Dermis microvascular lymphatic vessel endothelial cell (primary cell): ENCODE data around the gene MC2R. TPM values are rescaled to one million over a fixed set of nuclear protein-coding genes. Genes with fewer than 3 reads are reported as not detected.
A peak's percentile ranks its signal among the peaks of the same experiment; 100 is the strongest.

ENCODE experiments used
- DNase-seq, 2 donors: peaks; one replicate each; pipeline versions ENCODE4 v3.0.0 to v3.0.0-alpha.2; 2010; ENCODE audit warnings: low read depth in 2 of 2
- total RNA-seq: library from RNA; depleted of rRNA; stranded (reverse); fragments of >200 nt; gene quantifications from 2 replicates; pipeline ENCODE4 v1.2.1, GENCODE V29; 2014

Gene MC2R
- total RNA-seq = not detected in 2 replicates

GRCh38 chr18:13915391-13915790 lies at the start of gene MC2R:
TSS of gene MC2R (minus strand) at chr18:13915536. CDS start at chr18:13885518, 30,018 bp downstream.
- no peak for DNase-seq

GRCh38 chr18:13945811-13946210 lies 30.5 kb upstream of the MC2R start:
- no peak for DNase-seq

GRCh38 chr18:13943338-13943737 lies 28.0 kb upstream of the MC2R start:
- no peak for DNase-seq

GRCh38 chr18:13940326-13940725 lies 25.0 kb upstream of the MC2R start:
- no peak for DNase-seq

- DNase-seq = no peak
Measured at GRCh38 chr18:13934676-13935075, 19.3 kb upstream of the MC2R start.

GRCh38 chr18:13934058-13934457 lies 18.7 kb upstream of the MC2R start:
- no peak for DNase-seq

- no peak for DNase-seq
Measured at GRCh38 chr18:13932285-13933025, 17.1 kb upstream of the MC2R start.

GRCh38 chr18:13930964-13931363 lies 15.6 kb upstream of the MC2R start:
- no peak for DNase-seq

GRCh38 chr18:13923221-13923620 lies 7.9 kb upstream of the MC2R start:
- DNase-seq = no peak

- no peak for DNase-seq
Measured at GRCh38 chr18:13918898-13919297, 3.6 kb upstream of the MC2R start.

GRCh38 chr18:13917401-13917800 lies 2.1 kb upstream of the MC2R start:
- no peak for DNase-seq

- DNase-seq = no peak
Measured at GRCh38 chr18:13916559-13916958, 1.2 kb upstream of the MC2R start.

- peak in 1 of 2 donors; percentile 5 for DNase-seq
Measured at GRCh38 chr18:13915995-13916431, 677 bp upstream of the MC2R start.

GRCh38 chr18:13914756-13915155 lies 580 bp downstream of the MC2R start:
- no peak for DNase-seq

GRCh38 chr18:13914170-13914569 lies 1.2 kb downstream of the MC2R start:
- no peak for DNase-seq

- DNase-seq = no peak
Measured at GRCh38 chr18:13913205-13913604, 2.1 kb downstream of the MC2R start.

- no peak for DNase-seq
Measured at GRCh38 chr18:13912601-13913000, 2.7 kb downstream of the MC2R start.

GRCh38 chr18:13910986-13911385 lies 4.3 kb downstream of the MC2R start:
- no peak for DNase-seq

- no peak for DNase-seq
Measured at GRCh38 chr18:13910501-13910900, 4.8 kb downstream of the MC2R start.

- no peak for DNase-seq
Measured at GRCh38 chr18:13909141-13909940, 6.0 kb downstream of the MC2R start.

GRCh38 chr18:13900633-13901032 lies 14.7 kb downstream of the MC2R start:
- no peak for DNase-seq

GRCh38 chr18:13895505-13896033 lies 19.8 kb downstream of the MC2R start:
- no peak for DNase-seq

GRCh38 chr18:13894531-13894930 lies 20.8 kb downstream of the MC2R start:
- DNase-seq = no peak
